Mesothelial cell of epicardium (in vitro differentiated cells): ENCODE data around the gene MYO15A. TPM values are rescaled to one million over a fixed set of nuclear protein-coding genes. Genes with fewer than 3 reads are reported as not detected.

ENCODE experiments used
- DNase-seq, 2 experiments: peaks; one replicate each; pipeline ENCODE4 v3.0.0; 2021; ENCODE audit warnings: low spot score in 2 of 2; ENCODE audit not compliant: unreplicated experiment in 2 of 2
- H3K27ac Mint-ChIP-seq: 2 replicates; pipeline ENCODE4 v1.8.0; 2021; ENCODE audit warnings: mixed read lengths
- H3K27me3 Mint-ChIP-seq: 2 replicates; pipeline ENCODE4 v1.8.0; 2021; ENCODE audit warnings: low read depth, mixed read lengths
- H3K36me3 Mint-ChIP-seq: 2 replicates; pipeline ENCODE4 v1.8.0; 2021; ENCODE audit warnings: mixed read lengths
- H3K4me1 Mint-ChIP-seq: 2 replicates; pipeline ENCODE4 v1.8.0; 2021; ENCODE audit warnings: mixed read lengths
- H3K4me3 Mint-ChIP-seq: 2 replicates; pipeline ENCODE4 v1.8.0; 2021; ENCODE audit warnings: mild to moderate bottlenecking, moderate library complexity, mixed read lengths
- H3K9me3 Mint-ChIP-seq: 2 replicates; pipeline ENCODE4 v1.8.0; 2021; ENCODE audit warnings: mixed read lengths
- total RNA-seq: library from RNA; stranded (reverse); gene quantifications from 3 replicates; pipeline ENCODE4 v1.2.1, GENCODE V29; 2021
- TF ChIP-seq, protein P1 (sequence below): fragments of 200-600 bp; sonication (generic); IDR thresholded peaks from one replicate; pipeline ENCODE4 v1.5.0; 2021; ENCODE audit warnings: antibody characterized with exemption; ENCODE audit not compliant: unreplicated experiment

The MYO15A gene, protein sequence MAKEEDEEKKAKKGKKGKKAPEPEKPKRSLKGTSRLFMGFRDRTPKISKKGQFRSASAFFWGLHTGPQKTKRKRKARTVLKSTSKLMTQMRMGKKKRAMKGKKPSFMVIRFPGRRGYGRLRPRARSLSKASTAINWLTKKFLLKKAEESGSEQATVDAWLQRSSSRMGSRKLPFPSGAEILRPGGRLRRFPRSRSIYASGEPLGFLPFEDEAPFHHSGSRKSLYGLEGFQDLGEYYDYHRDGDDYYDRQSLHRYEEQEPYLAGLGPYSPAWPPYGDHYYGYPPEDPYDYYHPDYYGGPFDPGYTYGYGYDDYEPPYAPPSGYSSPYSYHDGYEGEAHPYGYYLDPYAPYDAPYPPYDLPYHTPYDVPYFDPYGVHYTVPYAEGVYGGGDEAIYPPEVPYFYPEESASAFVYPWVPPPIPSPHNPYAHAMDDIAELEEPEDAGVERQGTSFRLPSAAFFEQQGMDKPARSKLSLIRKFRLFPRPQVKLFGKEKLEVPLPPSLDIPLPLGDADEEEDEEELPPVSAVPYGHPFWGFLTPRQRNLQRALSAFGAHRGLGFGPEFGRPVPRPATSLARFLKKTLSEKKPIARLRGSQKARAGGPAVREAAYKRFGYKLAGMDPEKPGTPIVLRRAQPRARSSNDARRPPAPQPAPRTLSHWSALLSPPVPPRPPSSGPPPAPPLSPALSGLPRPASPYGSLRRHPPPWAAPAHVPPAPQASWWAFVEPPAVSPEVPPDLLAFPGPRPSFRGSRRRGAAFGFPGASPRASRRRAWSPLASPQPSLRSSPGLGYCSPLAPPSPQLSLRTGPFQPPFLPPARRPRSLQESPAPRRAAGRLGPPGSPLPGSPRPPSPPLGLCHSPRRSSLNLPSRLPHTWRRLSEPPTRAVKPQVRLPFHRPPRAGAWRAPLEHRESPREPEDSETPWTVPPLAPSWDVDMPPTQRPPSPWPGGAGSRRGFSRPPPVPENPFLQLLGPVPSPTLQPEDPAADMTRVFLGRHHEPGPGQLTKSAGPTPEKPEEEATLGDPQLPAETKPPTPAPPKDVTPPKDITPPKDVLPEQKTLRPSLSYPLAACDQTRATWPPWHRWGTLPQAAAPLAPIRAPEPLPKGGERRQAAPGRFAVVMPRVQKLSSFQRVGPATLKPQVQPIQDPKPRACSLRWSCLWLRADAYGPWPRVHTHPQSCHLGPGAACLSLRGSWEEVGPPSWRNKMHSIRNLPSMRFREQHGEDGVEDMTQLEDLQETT (N-terminal part only)
- total RNA-seq, result 6.3 to 8.2 TPM (median 6.3 TPM) in 3 replicates

DNA sequence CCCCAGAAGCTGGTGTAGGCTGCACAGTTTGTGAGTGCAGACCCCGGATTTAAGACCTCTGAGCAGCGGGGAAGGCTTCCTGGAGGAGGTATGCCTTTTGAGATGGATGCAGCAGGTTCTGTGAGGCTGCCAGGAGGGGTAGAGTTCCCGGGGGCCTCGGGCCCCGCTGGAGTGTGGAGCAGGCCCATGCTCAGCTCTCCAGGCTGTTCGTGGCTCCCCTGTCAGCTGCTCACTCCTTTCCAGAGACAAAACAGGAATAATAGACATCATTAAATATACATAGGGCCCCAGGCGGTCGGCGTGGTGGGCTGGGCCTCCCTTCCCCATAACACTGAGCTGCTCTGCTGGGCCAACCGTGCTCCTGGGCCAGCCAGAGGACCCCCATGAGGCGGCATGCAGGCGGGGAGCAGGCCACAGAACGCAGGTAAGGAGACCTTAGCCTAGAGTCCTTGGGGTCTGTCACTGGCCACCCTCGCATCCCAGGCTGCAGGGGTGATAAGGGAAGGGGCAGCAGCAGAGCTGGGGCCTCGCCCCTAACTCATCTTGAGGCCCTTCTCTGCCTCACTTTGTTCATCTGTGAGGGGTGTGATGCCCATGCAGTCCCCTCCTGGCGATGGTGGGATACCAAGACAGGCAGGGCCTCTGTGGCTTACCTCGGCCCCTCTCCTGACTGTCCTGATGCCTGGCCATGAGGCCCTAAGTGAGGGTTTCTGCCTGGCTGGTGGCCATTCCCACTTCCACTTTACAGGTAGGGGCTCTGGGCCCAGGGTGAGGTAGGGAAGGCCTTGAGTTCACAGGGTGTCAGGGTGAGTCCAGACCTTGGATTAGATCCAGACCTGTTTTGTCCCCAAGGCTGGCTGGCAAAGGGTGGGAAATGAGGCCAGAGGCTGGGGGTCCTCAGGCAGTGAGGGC, at the start of gene MYO15A:
TSS of gene MYO15A (plus strand) at position 356 of the 912 bp plus-strand sequence. CDS start 10,045 bp downstream, outside the sequence.
- H3K27ac Mint-ChIP-seq, result no peak within 1 kb of the TSS
- H3K36me3 Mint-ChIP-seq, result no peaks in the 10 kb centered on the region
- H3K27me3 Mint-ChIP-seq, result no peaks in the 10 kb centered on the region
- no peak within 1 kb of the TSS for H3K4me3 Mint-ChIP-seq
- peaks cover 1% of the 10 kb centered on the region for H3K4me1 Mint-ChIP-seq
- H3K9me3 Mint-ChIP-seq, result no peaks in the 10 kb centered on the region
- no peak for DNase-seq
- TF ChIP-seq, protein P1, sequence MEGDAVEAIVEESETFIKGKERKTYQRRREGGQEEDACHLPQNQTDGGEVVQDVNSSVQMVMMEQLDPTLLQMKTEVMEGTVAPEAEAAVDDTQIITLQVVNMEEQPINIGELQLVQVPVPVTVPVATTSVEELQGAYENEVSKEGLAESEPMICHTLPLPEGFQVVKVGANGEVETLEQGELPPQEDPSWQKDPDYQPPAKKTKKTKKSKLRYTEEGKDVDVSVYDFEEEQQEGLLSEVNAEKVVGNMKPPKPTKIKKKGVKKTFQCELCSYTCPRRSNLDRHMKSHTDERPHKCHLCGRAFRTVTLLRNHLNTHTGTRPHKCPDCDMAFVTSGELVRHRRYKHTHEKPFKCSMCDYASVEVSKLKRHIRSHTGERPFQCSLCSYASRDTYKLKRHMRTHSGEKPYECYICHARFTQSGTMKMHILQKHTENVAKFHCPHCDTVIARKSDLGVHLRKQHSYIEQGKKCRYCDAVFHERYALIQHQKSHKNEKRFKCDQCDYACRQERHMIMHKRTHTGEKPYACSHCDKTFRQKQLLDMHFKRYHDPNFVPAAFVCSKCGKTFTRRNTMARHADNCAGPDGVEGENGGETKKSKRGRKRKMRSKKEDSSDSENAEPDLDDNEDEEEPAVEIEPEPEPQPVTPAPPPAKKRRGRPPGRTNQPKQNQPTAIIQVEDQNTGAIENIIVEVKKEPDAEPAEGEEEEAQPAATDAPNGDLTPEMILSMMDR, result no peak

DNA sequence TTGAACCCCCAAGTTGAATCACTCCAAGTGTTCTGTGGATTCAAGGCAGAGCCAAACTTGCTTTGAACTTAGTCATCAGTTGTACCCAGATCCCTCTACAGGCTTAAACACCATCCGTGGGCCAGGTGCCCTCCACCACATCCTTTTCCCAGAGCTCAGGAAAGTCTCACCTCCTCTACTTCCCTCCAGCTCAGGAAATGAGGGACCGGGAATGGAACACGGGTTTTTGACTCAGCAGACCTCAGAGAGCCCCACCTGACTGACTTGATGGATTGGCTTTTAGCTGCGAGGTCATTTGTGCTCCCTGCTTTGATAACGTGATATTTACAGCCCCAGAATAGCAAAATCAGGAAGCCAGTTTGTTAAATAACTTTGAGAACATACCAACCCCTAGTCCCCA, 49.3 kb upstream of the MYO15A start:
- Mint-ChIP-seq H3K27me3 (no peaks in the 10 kb centered on the region), H3K27ac (no peak overlapping the region), H3K4me1 (no peaks in the 10 kb centered on the region), H3K36me3 (peaks cover 43% of the 10 kb centered on the region), H3K4me3 (no peak overlapping the region), H3K9me3 (no peaks in the 10 kb centered on the region)
- TF ChIP-seq, protein P1, result no peak
- no peak for DNase-seq

DNA sequence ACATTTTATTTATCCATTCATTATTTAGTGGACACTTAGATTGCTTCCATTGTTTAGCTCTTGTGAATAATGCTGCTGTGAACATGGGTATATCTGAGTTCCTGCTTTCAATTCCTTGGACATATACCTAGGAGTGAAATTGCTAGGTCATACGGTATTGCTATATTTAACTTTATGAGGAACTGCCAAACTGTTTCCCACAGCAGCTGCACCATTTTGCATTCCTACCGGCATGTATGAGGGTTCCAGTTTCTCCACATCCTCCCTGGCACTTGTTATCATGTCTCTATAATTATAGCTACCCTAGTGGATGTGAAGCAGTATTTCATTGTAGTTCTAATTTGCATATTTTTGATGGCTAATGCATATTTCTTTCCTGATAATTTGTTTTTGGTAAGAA, 44.5 kb upstream of the MYO15A start:
- Mint-ChIP-seq H3K36me3 (peaks cover 26% of the 10 kb centered on the region), H3K9me3 (no peaks in the 10 kb centered on the region), H3K4me3 (no peak overlapping the region), H3K27ac (no peak overlapping the region), H3K4me1 (no peaks in the 10 kb centered on the region), H3K27me3 (no peaks in the 10 kb centered on the region)
- no peak for DNase-seq
- TF ChIP-seq, protein P1, result no peak

DNA sequence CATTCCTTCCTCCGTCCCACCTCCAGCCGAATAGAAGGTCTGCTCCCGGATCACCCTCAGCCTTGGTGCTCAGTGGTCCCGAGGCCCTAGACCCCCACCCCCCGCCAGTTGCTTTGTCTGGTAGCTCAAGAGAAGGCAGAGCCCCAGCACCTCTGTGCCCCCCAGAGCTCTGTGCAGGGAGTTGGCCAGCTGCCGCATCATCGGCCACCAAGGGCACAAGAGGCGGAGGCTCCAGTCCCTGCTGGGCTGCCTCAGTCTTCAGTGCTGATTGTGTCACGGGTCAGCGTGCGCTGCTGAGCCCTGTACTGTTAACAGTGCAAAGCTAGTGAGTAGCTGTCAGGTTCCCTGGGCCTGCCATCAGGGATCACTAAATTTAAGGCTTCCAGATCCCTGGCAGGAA, 43.0 kb upstream of the MYO15A start:
- Mint-ChIP-seq H3K36me3 (peaks cover 20% of the 10 kb centered on the region), H3K27me3 (no peaks in the 10 kb centered on the region)

More for the DNA sequence above, 43.0 kb upstream of the MYO15A start:
- TF ChIP-seq, protein P1, result no peak
- H3K4me1 Mint-ChIP-seq, result peaks cover 5% of the 10 kb centered on the region
- H3K9me3 Mint-ChIP-seq, result no peaks in the 10 kb centered on the region
- H3K27ac Mint-ChIP-seq, result no peak overlapping the region
- DNase-seq, result no peak
- H3K4me3 Mint-ChIP-seq, result no peak overlapping the region
